A172 (cell line): ENCODE results near the gene CEP295NL. TPM values are rescaled to one million over a fixed set of nuclear protein-coding genes. Genes with fewer than 3 reads are reported as not detected.
A peak's percentile ranks its signal among the peaks of the same experiment; 100 is the strongest.
"Not testable (repeated sequence)": the region's sequence is repeated elsewhere in the genome, so short reads cannot be mapped to it uniquely, and the experiment has no call there.

Experiments
- DNase-seq: peaks from one replicate; pipeline ENCODE4 v3.0.0-alpha.2; 2015; ENCODE audit warnings: low spot score
- total RNA-seq: library from RNA; depleted of rRNA; stranded (reverse); fragments of >200 nt; shearing (Covaris generic); gene quantifications from 2 replicates; pipeline ENCODE4 v1.2.3, GENCODE V29; 2014

CEP295NL gene
- total RNA-seq, 1 experiment from 2014 or later = 0.81 TPM

DNA sequence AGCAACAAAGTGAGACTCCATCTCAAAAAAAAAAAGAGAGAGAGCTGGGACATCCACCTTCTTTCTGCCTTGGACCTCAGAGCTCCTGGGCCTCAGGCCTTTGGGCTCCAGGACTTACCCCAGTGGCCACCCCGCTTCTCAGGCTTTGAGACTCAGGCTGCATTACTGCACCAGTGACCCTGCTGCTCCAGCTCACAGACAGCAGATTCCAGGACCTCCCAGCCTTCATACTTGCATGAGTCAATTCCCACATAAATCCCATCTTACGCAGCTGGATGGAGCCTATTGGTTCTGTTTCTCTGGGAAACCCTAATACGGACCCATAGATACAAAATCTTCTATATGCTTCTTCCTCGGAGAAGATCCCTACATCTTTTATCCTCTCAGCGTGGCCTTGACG, 2.1 kb upstream of the CEP295NL start:
- no peak for DNase-seq

DNA sequence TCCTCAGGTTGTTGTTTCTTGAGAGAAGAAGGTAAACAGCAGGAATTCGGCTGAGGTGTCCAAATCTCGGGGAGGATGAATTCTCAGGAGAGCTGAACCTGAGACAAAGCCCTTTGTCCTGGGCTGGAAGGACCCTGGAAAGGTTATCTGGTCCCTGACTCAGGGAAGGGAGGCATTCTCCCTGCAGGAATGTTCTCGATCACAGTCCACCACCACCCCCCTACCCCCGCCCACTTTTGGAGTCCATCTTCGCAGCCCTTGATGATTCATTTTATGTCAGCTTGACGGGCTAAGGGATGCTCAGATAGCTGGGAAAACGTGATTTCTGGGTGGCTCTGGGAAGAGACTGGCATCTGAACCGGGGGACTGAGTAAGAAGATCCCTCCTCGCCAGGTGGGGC, 1.4 kb upstream of the CEP295NL start:
- DNase-seq = peak; percentile 37

DNA sequence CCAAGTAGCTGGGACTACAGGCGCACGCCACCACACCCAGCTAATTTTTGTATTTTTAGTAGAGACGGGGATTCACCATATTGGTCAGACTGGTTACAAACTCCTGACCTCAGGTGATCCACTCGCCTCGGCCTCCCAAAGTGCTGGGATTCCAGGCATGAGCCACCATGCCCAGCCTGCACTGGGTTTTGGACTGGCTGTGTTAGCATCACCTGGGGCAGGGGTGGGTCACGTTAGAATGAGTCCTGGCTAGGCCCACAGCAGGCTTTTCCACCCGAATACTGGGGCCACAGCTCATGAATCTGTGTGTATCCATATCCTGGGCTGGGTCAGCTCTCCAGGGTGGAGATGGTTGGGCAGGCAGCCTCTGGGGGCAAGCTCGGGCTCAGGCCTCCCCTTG, 770 bp downstream of the CEP295NL start:
- DNase-seq = not testable (repeated sequence)

DNA sequence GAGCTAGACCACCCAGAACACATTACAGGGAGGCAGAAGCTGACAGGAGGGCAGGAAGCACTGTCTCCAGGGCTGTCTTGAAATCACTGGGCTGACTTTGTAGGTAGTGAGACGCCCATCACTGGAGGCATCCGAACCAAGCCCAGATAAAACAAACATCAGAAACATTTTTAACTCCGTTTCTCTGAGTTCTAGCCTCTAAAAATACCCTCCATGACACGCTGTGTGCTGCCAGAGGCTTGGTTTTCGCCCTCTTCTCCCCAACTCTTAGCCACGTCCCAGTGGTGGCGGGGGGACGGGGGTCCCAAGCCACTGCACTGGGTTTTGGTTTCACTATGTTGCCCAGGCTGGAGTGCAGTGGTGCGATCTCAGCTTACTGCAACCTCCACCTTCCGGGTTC, 1.2 kb downstream of the CEP295NL start:
- DNase-seq = no peak

DNA sequence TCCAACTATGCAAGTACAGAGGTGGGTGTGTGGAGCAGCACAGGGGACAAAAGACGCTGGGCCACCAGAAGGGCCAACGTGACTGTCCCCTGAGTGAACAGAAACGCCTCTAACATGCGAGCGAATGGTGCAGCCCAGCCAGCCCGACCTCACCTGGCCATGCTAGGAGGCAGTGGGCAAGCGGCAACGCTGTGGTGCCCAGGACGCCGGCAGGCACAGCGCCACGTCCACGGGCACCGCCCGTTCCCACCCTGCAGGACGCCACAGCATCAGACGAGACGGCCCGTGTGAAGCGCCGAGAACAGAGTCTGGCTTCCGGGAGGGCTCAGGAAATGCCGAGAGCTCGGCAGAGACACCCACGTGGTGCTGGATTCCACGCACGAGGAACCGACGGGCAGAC, 2.2 kb downstream of the CEP295NL start:
- DNase-seq = no peak

DNA sequence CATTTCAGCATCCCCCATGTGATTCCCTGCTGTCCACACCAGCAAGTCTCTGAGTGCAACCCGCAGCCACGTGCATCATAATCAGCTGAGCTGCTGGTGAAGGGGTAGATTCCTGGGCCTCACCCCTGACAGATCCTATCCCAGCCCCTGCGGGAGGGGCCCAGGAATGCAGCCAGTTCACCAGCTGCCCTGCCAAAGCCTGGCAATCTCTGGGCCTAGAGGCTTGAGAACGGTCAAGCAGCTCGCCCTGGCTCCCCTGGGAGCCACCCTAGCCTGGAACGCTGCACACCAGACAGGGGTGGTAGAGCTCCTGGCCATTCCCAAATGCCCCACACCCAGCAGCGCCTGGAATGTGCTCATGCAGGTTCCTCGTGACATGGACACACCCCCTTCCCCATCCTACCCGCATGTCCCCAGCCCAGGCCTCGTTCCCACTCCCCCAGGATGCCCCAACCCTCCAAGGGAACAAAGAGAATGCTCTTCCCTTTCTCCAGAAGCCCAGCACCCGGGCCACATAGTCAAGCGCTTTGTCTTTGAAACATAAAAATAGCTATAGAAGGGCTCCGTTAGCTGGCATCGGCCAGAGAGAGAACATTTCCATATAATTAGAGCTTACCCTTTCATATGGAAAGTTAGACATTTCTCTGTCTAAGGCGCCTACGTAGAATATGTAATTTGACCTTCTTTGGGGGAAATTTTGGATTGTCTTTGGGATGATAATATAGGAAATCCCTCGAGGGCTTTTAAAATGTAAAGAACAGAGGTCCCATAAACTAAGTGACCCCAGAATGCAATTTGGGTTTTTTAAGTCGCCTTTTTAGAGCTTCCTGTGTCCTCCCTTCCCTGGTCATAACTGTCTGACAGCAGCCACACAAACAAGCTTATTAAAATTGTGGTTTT, 3.4 kb downstream of the CEP295NL start:
- peak; percentile 76 for DNase-seq

DNA sequence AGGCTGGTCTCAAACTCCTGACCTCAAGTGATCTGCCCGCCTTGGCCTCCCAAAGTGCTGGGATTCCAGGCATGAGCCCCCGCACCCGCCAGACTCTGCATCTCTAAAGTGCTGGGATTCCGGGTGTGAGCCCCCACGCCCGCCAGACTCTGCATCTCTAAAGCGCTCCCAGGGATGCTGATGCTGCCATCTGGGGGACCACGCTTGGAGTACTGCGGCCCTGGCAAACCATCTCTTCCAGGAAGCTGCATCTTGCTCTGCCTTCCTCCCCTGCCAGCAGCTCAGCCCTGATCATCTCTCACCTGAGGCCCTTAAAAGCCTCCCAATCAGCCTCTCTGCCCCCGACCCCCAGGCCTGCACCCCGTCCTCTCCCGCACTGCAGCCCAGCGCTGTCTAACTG, 4.1 kb downstream of the CEP295NL start:
- DNase-seq = no peak

DNA sequence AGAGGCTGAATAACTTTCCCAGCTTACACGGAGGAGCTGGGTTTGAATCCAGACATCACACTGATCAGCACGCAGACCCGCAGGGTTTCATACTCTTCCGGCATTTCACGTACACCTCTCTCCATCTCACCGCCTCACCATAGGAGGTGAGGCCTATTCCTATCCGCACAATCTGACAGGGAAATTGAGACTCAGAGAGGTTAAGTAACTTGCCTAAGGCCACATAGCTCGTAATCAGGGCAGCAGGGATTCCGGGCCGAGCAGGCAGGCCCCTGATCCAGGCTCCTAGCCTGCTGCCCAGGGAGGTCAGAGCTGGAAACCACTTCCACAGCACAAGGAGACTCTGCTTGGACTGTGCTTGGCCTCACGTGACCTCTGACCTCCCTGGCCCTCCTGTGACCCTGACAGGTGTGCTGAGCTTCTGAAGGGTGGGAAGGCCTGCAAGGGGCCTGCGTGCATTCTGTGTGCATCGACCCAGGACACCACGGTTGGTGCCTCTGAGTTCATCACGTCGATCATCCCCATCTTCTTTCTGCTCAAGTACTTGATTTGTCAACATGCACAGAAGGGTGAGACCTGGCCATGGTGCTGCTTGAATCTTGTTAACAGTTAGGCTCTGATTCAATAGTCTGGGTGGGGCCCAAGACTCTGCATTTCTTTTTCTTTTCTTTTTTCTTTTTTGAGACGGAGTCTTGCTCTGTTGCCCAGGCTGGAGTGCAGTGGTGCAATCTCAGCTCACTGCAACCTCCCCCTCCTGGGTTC, 4.7 kb downstream of the CEP295NL start:
- DNase-seq = no peak

DNA sequence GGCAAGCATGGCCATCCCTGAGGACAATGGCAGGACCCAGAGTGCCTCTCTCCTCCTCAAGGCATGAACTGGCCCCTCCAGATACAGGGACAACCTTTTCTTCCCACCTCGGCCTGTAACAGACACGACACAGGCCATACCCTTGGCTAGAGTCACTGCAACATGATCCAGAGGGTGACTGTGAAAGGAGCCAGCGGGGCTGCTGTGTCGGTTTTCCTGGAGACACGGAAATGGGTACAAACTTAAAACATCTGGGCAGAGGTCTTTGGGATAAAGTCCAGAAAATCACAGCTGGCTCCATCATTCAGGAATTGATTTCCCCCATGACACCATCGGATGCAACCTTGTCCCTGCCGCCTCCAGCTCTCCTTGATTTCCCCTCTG, 5.3 kb downstream of the CEP295NL start:
- no peak for DNase-seq

DNA sequence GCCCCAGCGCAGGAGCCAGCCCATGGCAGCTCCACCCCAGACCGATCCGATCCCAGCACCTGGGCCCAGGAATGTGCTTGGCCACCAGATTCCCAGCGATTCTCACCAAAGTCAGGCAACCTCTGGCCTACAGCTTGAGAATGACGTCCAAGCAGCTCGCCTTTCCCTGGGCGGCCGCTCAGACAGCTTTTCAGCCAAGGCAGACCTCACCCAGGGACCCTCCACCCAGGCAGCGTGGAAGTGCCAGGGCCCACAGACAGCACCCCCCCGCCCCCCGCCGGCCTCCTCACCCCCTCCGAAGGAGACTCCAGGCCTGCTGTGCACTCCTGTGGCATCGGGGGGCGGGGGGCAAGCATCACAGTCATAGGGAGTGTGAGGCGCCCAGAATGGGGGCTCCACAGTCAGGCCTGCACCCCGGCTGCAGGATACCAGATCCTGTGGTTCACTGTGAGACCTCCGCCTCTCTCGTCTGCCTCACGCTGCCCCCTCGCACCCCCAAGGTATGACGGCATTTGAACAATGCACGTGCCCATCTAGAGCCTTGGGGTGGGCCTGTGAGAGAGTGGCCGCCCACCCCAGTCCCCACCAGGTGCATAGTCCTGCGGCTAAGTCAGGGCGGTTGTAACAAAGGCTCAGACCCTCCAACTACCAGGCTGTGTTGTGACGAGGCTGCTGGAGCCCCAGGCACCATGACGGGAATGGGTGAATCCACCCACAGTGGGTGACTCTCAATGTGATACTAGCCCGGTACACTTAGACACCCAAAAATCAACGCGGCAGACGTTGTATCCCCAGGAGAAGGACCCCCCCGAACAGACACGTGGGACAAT, 6.0 kb downstream of the CEP295NL start:
- no peak for DNase-seq

DNA sequence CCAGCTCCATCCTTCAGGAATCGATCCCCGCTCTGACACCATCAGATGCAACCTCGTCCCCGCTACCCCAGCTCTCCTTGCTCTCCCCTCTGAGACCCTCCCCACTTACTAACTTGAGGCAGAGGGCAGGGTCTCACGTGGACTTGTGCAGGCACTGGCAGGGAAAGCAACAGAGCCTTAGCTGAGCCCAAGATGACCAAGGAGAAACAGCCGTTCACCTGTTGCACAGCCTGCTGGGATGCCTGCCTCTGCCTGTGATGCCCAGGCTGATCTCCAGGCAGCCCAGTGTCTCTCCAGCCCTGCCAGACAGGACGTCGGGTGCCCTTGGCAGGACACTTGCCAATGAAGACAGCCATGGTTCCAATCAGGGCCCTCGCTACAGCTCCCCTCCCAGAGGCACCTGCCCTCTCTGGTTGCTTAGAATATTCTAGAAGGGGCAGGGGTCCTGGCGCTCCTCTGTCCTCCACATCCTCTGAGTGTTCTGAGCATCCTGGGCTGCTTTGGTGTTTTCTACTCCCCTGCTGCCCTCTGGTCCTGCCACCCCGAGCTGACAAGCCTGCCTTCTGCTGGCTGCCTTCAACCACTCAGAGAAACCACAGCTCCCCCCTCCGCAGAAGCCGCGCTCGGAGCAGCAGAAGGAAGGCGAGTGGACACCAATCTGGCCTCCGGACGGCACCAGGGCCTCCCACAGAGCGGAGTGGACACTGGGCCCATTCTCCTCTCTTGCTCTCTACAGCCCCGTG, 6.7 kb downstream of the CEP295NL start:
- no peak for DNase-seq

DNA sequence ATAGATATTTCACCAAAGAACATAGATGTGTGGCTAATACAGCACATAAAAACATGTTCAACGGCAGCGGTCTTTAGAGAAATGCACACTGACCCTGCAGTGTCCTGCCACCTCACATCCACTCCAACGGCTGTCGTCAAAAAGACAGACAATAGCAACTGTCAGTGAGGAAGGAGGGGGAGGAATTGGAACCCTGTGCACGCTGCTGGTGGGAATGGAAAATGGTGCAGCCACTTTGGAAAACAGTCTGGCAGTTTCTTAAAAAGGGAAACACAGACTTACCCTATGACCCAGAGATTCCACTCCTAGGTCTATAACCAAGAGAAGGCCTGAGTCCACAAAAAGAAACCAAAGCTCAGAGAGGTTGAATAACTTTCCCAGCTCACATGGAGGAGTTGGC, 7.7 kb downstream of the CEP295NL start:
- DNase-seq = no peak

DNA sequence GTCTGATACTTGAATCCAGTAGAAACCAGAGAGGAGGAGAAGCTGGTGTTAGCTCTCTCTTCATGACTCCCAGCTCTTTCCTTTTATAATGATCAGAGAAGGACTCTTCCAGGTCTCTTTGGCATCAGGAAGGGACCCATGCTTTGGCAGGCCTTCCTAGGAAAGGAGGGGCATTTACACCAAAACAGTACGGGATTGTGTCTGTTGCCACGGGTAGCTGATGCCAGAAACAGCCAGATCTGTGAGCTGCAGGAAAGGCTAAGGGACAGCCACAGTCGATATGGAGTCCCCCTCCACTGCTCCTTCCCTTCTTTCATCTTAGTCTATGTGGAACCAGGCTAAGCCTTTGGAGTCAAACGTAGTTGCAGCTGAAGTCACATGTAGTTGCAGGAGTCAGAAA, 9.3 kb downstream of the CEP295NL start:
- no peak for DNase-seq

DNA sequence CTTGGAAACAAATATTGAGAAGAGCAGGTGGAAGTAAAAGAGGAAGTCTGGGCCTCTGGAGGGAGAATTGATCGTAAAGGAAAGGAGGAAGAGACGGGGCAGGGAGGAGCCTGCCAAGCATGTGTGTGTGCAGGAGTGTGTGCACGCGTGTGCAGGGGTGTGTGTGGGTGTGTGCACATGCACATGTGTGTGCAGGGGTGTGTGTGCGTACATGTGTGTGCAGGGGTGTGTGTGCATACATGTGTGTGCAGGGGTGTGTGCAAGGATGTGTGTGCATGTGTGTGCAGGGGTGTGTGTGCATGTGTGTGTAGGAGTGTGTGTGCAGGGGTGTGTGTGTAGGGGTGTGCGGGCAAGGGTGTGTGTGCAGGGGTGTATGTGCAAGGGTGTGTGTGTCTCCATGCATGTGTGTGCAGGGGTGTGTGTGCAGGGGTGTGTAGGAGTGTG, 10.0 kb downstream of the CEP295NL start:
- DNase-seq = no peak

DNA sequence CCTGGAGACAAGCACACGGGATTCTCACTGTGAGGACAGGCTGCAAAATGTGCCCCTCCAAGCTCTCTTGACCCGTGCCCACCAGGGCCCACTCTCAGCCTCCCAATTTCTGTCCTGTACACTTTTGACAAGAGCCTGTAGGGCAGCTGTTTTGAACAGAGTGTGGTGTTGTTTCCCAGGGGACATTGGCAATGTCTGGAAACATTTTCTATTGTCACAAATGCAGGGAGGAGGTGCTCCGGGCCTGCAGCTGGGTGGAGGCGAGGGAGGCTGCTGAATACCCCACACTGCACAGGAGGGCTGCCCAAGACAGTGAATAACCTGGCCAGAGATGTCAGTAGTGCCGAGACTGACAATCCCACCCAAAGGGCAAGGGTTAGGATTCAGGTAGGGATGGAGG, 10.5 kb downstream of the CEP295NL start:
- no peak for DNase-seq

DNA sequence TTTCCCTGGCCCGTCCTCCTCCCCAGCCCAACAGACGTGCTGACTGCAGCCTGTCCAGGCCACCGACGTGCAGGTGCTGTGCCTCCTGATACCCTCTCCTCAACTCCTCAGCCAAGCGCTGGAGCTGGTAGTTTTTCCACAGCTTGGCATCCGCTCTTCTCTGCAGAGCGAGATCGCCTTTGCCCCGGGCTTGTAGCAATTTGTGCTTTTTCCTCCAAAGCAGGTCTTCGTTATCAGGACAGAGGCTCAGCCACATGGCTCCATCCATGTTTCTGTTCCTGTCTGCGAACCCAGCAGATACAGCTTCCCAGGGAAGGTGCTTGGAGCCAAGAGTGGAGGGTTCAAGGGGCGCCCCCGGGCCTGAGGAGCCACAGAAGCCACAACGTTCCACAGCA, 10.9 kb downstream of the CEP295NL start:
- no peak for DNase-seq

DNA sequence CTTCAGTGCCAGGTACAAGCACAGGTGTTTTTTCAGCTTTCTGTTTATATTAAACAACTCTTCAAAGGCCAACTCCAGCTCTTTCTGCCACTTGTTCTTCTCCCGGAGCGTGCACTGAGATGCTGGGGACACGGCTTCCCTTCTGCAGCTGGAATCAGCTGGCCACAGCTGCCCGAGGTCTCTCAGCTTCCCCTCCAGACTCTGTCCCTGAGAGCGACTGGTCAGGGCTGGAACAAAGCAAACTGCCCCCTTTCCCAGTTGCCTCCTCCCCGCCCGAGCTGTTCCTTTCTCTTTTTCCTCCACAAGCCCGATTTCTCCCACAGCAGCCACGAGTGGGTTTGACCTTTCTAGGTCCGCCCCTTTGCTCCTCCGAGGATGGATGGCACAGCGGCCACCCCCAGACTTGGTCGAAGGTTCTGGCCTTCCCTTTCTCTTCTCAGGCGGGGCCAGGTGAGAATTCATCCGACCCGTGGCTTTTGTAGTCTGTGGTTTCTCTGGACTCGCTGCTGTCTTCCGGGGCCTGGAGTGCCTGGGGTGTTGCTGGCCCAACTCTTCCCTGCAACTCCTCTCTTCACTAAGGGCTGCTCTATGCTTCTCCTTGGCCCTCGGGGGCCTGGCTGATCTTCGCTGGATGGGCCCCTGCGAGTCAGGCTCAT, 11.5 kb downstream of the CEP295NL start:
- no peak for DNase-seq

DNA sequence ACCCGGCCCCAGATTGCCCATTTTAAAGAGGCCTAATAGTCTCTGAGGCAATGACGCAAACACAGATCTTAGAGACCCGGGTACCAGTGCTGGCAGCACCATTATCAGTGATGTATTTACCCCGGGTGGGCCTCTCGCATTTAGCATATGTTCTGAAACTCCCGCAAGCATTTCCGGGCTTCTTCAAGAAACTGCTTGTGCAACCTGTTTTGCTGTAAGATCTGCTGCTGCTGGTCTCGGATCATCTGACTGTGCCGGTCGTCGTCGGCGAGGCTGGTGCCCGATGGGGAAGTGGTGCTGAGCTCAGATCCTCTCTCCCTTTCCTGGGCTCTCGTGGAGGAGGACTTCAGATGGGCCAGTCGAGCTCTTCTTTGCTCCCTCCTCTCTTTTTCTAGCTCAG, 12.5 kb downstream of the CEP295NL start:
- no peak for DNase-seq

DNA sequence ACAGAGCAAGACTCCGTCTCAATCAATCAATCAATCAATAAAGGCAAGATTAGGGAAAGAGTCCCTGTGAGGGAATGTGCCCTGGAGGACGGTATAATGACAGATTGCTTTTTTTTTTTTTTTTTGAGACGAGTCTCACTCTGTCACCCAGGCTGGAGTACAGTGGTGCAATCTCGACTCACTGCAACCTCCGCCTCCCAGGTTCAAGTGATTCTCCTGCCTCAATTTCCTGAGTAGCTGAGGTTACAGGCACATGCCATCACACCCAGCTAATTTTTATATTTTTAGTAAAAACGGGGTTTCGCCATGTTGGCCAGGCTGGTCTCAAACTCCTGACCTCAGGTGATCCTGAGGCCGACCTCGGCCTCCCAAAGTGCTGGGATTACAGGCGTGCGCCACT, 12.9 kb downstream of the CEP295NL start:
- DNase-seq = not testable (repeated sequence)

DNA sequence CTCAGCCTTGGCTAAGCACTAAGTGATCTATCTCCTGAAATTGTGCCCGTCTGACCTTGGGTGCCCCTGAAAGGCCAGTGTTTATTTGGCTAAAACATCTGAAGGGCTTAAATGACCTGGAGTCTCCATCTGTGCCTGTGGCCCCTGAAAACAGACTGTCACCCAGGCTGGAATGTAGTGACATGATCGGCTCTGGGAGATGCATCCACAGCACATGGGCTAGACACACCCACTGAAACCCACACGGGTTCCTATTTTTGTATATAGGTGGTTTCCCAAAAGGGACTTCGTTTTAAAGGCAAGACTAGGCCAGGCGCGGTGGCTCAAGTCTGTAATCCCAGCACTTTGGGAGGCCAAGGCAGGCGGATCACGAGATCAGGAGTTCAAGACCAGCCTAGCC, 13.5 kb downstream of the CEP295NL start:
- DNase-seq = no peak

DNA sequence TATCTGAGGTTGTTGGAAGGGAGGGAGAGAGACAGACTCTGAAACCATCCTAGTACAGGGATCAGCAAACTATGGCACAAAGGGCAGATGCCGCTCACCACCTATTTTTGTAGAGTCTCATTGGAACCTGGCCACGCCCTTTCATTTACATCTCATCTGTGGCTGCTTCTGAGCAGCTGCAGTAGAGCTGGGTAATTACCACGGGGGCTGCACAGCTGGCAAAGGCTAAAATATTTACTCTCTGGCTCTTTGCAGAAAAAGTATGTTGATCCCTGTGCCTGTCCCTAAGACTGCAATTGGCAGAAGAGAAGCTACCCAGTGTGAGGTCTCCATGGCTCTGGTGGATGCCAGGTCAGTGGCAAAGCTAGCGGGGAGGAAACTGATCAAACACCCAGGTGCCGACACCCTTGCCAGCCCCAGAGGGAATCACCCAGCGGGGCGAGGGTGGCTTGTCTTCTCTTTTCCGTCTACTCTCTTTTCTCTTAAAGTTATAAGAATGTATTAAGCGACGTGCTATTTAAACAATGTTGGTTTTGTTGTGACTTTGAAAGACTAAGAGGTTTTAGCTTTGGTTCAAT, 14.0 kb downstream of the CEP295NL start:
- DNase-seq = no peak
